ENCODE data around the gene ZNRF1. TPM values are rescaled to one million over a fixed set of nuclear protein-coding genes. Genes with fewer than 3 reads are reported as not detected.

The ZNRF1 gene
- total and polyA plus RNA-seq, 2 of the 13 experiments (the other 11 are each of a cell fraction or from before 2014, with no cell fraction given), result 43.9 to 58.7 TPM

GRCh38 chr16:75070012-75070841 is 71.4 kb downstream of the ZNRF1 start (continued):
- 0 out of 2 replicates have a peak, but pooled peaks have one; percentile 49 for TF ChIP-seq ARID2 (CRISPR knock-in tag; IDR thresholded peaks at IDR 0.05; ENCODE audit: borderline replicate concordance)
- no peak for TF ChIP-seq ZNF101 (CRISPR knock-in tag; IDR thresholded peaks at IDR 0.05; ENCODE audit: borderline replicate concordance, low read depth)
- TF ChIP-seq ZNF276 (CRISPR knock-in tag; IDR thresholded peaks at IDR 0.05; ENCODE audit: low read depth), result no peak
- no peak for TF ChIP-seq BHLHE40 (IDR thresholded peaks at IDR 0.05; ENCODE audit: low read length)
- TF ChIP-seq SRF (IDR thresholded peaks at IDR 0.05; ENCODE audit: low read depth, low read length), result peak; percentile 27; the same call in 1 of the 2 replicates
- TF ChIP-seq, protein P1, sequence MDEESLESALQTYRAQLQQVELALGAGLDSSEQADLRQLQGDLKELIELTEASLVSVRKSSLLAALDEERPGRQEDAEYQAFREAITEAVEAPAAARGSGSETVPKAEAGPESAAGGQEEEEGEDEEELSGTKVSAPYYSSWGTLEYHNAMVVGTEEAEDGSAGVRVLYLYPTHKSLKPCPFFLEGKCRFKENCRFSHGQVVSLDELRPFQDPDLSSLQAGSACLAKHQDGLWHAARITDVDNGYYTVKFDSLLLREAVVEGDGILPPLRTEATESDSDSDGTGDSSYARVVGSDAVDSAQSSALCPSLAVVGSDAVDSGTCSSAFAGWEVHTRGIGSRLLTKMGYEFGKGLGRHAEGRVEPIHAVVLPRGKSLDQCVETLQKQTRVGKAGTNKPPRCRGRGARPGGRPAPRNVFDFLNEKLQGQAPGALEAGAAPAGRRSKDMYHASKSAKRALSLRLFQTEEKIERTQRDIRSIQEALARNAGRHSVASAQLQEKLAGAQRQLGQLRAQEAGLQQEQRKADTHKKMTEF (CRISPR knock-in tag; IDR thresholded peaks at IDR 0.05), result peak; percentile 84
- no peak for TF ChIP-seq ARNT (IDR thresholded peaks at IDR 0.05)
- TF ChIP-seq ZFP36L1 (CRISPR knock-in tag; IDR thresholded peaks at IDR 0.05), result 0 out of 2 replicates have a peak, but pooled peaks have one; percentile 47
- TF ChIP-seq ZBTB7A (CRISPR knock-in tag; IDR thresholded peaks at IDR 0.05), result no peak
- no peak for TF ChIP-seq HNRNPLL (IDR thresholded peaks at IDR 0.05; ENCODE audit: low read depth, low read length, poor library complexity, severe bottlenecking)
- no peak for TF ChIP-seq ZNF747 (CRISPR knock-in tag; IDR thresholded peaks at IDR 0.05; ENCODE audit: borderline replicate concordance)
- TF ChIP-seq, protein P2, sequence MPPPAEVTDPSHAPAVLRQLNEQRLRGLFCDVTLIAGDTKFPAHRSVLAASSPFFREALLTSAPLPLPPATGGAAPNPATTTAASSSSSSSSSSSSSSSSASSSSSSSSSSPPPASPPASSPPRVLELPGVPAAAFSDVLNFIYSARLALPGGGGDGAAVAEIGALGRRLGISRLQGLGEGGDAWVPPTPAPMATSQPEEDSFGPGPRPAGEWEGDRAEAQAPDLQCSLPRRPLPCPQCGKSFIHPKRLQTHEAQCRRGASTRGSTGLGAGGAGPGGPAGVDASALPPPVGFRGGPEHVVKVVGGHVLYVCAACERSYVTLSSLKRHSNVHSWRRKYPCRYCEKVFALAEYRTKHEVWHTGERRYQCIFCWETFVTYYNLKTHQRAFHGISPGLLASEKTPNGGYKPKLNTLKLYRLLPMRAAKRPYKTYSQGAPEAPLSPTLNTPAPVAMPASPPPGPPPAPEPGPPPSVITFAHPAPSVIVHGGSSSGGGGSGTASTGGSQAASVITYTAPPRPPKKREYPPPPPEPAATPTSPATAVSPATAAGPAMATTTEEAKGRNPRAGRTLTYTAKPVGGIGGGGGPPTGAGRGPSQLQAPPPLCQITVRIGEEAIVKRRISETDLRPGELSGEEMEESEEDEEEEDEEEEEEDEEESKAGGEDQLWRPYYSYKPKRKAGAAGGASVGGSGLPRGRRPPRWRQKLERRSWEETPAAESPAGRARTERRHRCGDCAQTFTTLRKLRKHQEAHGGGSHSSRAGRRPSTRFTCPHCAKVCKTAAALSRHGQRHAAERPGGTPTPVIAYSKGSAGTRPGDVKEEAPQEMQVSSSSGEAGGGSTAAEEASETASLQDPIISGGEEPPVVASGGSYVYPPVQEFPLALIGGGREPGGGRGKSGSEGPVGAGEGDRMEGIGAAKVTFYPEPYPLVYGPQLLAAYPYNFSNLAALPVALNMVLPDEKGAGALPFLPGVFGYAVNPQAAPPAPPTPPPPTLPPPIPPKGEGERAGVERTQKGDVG (CRISPR knock-in tag; IDR thresholded peaks at IDR 0.05; ENCODE audit: borderline replicate concordance), result no peak
- TF ChIP-seq ELF4 (CRISPR knock-in tag; IDR thresholded peaks at IDR 0.05; ENCODE audit: borderline replicate concordance), result no peak
- no peak for TF ChIP-seq E2F2 (CRISPR knock-in tag; IDR thresholded peaks at IDR 0.05; ENCODE audit: borderline replicate concordance)
- peak; percentile 59 for TF ChIP-seq SMC3 (IDR thresholded peaks at IDR 0.05; ENCODE audit: low read length)

Data from HepG2 (cell line).